Stimulated activated CD4-positive, alpha-beta T cell treated with anti-CD3 and anti-CD28 coated beads, Interleukin-2, amount 100 ng/mL, for 24 hours (primary cell): ENCODE results near the gene CYP2A6.
"Not testable (repeated sequence)": the region's sequence is repeated elsewhere in the genome, so short reads cannot be mapped to it uniquely, and the experiment has no call there.

Experiments
- DNase-seq, 2 donors: peaks; one replicate each; pipeline ENCODE4 v3.0.0-alpha.2; 2020

CYP2A6 gene

GRCh38 chr19:40815223-40815622 is 35.0 kb downstream of the CYP2A6 start:
- no peak for DNase-seq

GRCh38 chr19:40813182-40813581 is 37.1 kb downstream of the CYP2A6 start:
- DNase-seq = no peak

GRCh38 chr19:40812571-40812970 is 37.7 kb downstream of the CYP2A6 start:
- DNase-seq = not testable (repeated sequence)

- DNase-seq = no peak
These were observed 38.5 kb downstream of the CYP2A6 start for GRCh38 chr19:40811478-40812341.

GRCh38 chr19:40810649-40811408 is 39.4 kb downstream of the CYP2A6 start:
- DNase-seq = peak; percentile 56 to 58

- DNase-seq = no peak
These were observed 40.1 kb downstream of the CYP2A6 start for GRCh38 chr19:40810160-40810559.

GRCh38 chr19:40809358-40810086 is 40.7 kb downstream of the CYP2A6 start:
- DNase-seq = no peak

GRCh38 chr19:40808497-40808896 is 41.8 kb downstream of the CYP2A6 start:
- DNase-seq = no peak

GRCh38 chr19:40808021-40808325 is 42.3 kb downstream of the CYP2A6 start:
- DNase-seq = no peak

- no peak for DNase-seq
These were observed 42.9 kb downstream of the CYP2A6 start for GRCh38 chr19:40807147-40808020.

- peak; percentile 85 to 86 for DNase-seq
These were observed 43.7 kb downstream of the CYP2A6 start for GRCh38 chr19:40806423-40807146.

- DNase-seq = no peak
These were observed 44.9 kb downstream of the CYP2A6 start for GRCh38 chr19:40805258-40805868.

- DNase-seq = no peak
These were observed 45.4 kb downstream of the CYP2A6 start for GRCh38 chr19:40804783-40805242.

GRCh38 chr19:40803857-40804782 is 46.1 kb downstream of the CYP2A6 start:
- DNase-seq = peak; percentile 47 to 51

GRCh38 chr19:40803170-40803856 is 46.9 kb downstream of the CYP2A6 start:
- DNase-seq = no peak

- no peak for DNase-seq
These were observed 47.7 kb downstream of the CYP2A6 start for GRCh38 chr19:40802300-40803169.

- DNase-seq = no peak
These were observed 48.6 kb downstream of the CYP2A6 start for GRCh38 chr19:40801426-40802299.
